ENCODE results near the gene SLC7A6. TPM values are rescaled to one million over a fixed set of nuclear protein-coding genes. Genes with fewer than 3 reads are reported as not detected.

SLC7A6 gene
- total RNA-seq, 3 donors from 2014 or later: 43.2 to 284 (median 65.2) TPM

- peak overlapping the region; percentile 88 to 97 for H3K27ac ChIP-seq
- H3K9me3 ChIP-seq: no peaks in the 10 kb centered on the region
- H3K4me1 ChIP-seq: no peaks in the 10 kb centered on the region
- intact Hi-C loops (cut with DNase I; ENCODE audit: low total_unique reads): loop anchor here (5.0 kb wide), 1 partner anchor 64 kb away; no protein-coding TSS in a partner anchor
- H3K4me3 ChIP-seq: peak overlapping the region; percentile 76 to 91 (median 86)
- H3K36me3 ChIP-seq: peaks cover 5% of the 10 kb centered on the region
- no peaks in the 10 kb centered on the region for H3K27me3 ChIP-seq
- TF ChIP-seq POLR2A (IDR thresholded peaks at IDR 0.05) (no peak), POLR2AphosphoS5 (IDR thresholded peaks at IDR 0.05) (no peak)
- TF ChIP-seq, protein P1, sequence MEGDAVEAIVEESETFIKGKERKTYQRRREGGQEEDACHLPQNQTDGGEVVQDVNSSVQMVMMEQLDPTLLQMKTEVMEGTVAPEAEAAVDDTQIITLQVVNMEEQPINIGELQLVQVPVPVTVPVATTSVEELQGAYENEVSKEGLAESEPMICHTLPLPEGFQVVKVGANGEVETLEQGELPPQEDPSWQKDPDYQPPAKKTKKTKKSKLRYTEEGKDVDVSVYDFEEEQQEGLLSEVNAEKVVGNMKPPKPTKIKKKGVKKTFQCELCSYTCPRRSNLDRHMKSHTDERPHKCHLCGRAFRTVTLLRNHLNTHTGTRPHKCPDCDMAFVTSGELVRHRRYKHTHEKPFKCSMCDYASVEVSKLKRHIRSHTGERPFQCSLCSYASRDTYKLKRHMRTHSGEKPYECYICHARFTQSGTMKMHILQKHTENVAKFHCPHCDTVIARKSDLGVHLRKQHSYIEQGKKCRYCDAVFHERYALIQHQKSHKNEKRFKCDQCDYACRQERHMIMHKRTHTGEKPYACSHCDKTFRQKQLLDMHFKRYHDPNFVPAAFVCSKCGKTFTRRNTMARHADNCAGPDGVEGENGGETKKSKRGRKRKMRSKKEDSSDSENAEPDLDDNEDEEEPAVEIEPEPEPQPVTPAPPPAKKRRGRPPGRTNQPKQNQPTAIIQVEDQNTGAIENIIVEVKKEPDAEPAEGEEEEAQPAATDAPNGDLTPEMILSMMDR (IDR thresholded peaks at IDR 0.05): no peak
- no peak for DNase-seq (ENCODE audit: low spot score in 2 of 2)
Measured at GRCh38 chr16:68263559-68264127, 683 bp upstream of the SLC7A6 start.

GRCh38 chr16:68265078-68265920 lies 973 bp downstream of the SLC7A6 start:
- peak in 1 of 2 donors; percentile 43 for DNase-seq (ENCODE audit: low spot score in 2 of 2)
- Histone ChIP-seq H3K4me3 (peak overlapping the region; percentile 76 to 91 (median 86)), H3K27me3 (no peaks in the 10 kb centered on the region), H3K36me3 (peaks cover under 1% of the 10 kb centered on the region), H3K9me3 (no peaks in the 10 kb centered on the region), H3K27ac (peak overlapping the region; percentile 88 to 97), H3K4me1 (no peaks in the 10 kb centered on the region)
- TF ChIP-seq POLR2A (IDR thresholded peaks at IDR 0.05) (peak; percentile 19), POLR2AphosphoS5 (IDR thresholded peaks at IDR 0.05) (peak in 2 of 3 donors; percentile 12 to 37)
- TF ChIP-seq, protein P1 (IDR thresholded peaks at IDR 0.05): no peak
- intact Hi-C loops (cut with DNase I; ENCODE audit: low total_unique reads): no loop called here

GRCh38 chr16:68267612-68268405 lies 3.5 kb downstream of the SLC7A6 start:
- no peak for DNase-seq (ENCODE audit: low spot score in 2 of 2)
- H3K4me3 ChIP-seq: no peak overlapping the region
- no peaks in the 10 kb centered on the region for H3K4me1 ChIP-seq
- no peaks in the 10 kb centered on the region for H3K9me3 ChIP-seq
- TF ChIP-seq POLR2AphosphoS5 (IDR thresholded peaks at IDR 0.05) (no peak), POLR2A (IDR thresholded peaks at IDR 0.05) (no peak)
- TF ChIP-seq, protein P1 (IDR thresholded peaks at IDR 0.05): no peak
- intact Hi-C loops (cut with DNase I; ENCODE audit: low total_unique reads): no loop called here
- H3K36me3 ChIP-seq: no peaks in the 10 kb centered on the region
- H3K27me3 ChIP-seq: no peaks in the 10 kb centered on the region
- no peak overlapping the region for H3K27ac ChIP-seq

DNA sequence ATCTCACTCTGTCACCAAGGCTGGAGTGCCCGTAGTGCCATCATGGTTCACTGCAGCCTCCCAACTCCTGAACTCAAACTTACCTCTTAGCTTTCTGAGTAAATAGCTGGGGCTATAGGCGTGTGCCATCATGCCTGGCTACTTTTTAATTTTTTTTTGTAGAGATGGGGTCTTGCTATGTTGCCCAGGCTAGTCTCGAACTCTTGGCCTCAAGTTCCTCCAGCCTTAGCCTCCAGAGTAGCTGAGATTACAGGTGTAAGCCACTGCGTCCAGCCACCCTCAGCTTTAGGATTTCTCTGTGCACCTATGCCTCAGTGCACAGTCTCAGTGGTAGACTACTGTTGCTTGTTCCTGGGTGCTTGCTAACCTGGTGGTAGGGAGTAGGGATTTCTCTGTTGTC lies 5.5 kb downstream of the SLC7A6 start:
- TF ChIP-seq POLR2A (IDR thresholded peaks at IDR 0.05) (no peak), POLR2AphosphoS5 (IDR thresholded peaks at IDR 0.05) (no peak)
- TF ChIP-seq, protein P1 (IDR thresholded peaks at IDR 0.05): no peak
- H3K9me3 ChIP-seq: no peaks in the 10 kb centered on the region
- no peaks in the 10 kb centered on the region for H3K4me1 ChIP-seq
- H3K4me3 ChIP-seq: no peak overlapping the region
- no peak for DNase-seq (ENCODE audit: low spot score in 2 of 2)
- no peak overlapping the region for H3K27ac ChIP-seq
- no peaks in the 10 kb centered on the region for H3K27me3 ChIP-seq
- no peaks in the 10 kb centered on the region for H3K36me3 ChIP-seq
- intact Hi-C loops (cut with DNase I; ENCODE audit: low total_unique reads): no loop called here
